ENCODE results near the gene CASP1. TPM values are rescaled to one million over a fixed set of nuclear protein-coding genes. Genes with fewer than 3 reads are reported as not detected.
"Not testable (repeated sequence)": the region's sequence is repeated elsewhere in the genome, so short reads cannot be mapped to it uniquely, and the experiment has no call there.

Gene CASP1
- polyA plus RNA-seq, 3 donors = 210 to 460 (median 433) TPM

- H4K20me1 ChIP-seq (ENCODE audit: insufficient read depth, low read length); H3K27me3 Mint-ChIP-seq (ENCODE audit: low read depth in 3 of 3); intact Hi-C loops (cut with micrococcal nuclease); H3K9me3 ChIP-seq (replicated peaks in 1 of 2; ENCODE audit: control insufficient read depth in 1 of 2, insufficient read depth in 1 of 2, low read length in 2 of 2); H3K4me3 ChIP-seq (replicated peaks in 1 of 3; ENCODE audit: low read depth in 2 of 3, low read length in 3 of 3); H3K4me1 ChIP-seq (ENCODE audit: control insufficient read depth in 1 of 2, insufficient read depth in 2 of 2, low read length in 2 of 2); H2AFZ ChIP-seq (ENCODE audit: insufficient read depth, low read depth, low read length, poor library complexity, severe bottlenecking); H3K4me3 Mint-ChIP-seq; H3K27ac Mint-ChIP-seq; H3K4me2 ChIP-seq (replicated peaks; ENCODE audit: extremely low read depth, low read length, poor library complexity, severe bottlenecking); H3K27ac ChIP-seq (ENCODE audit: low read depth in 1 of 2, low read length in 2 of 2); H3K79me2 ChIP-seq (ENCODE audit: insufficient read depth, low read length); H3K36me3 Mint-ChIP-seq; H3K4me1 Mint-ChIP-seq; DNase-seq; H3K9me3 Mint-ChIP-seq; H3K27me3 ChIP-seq (ENCODE audit: control insufficient read depth in 2 of 2, insufficient read depth in 2 of 2, low read length in 2 of 2); H3K9ac ChIP-seq (ENCODE audit: insufficient read depth, low read length, poor library complexity, severe bottlenecking); H3K36me3 ChIP-seq (replicated peaks in 1 of 2; ENCODE audit: control insufficient read depth in 1 of 2, insufficient read depth in 2 of 2, low read length in 2 of 2): not testable (repeated sequence)
- 50% methylated on average over 2 of the region's 9 CpGs for WGBS (ENCODE audit: insufficient coverage)
Measured at GRCh38 chr11:105063245-105063941, 28.4 kb upstream of the CASP1 start.

- Mint-ChIP-seq H3K27me3 (ENCODE audit: low read depth in 3 of 3) (no peaks in the 10 kb centered on the region), H3K4me1 (peaks cover 17% of the 10 kb centered on the region), H3K36me3 (no peaks in the 10 kb centered on the region), H3K4me3 (no peak overlapping the region), H3K27ac (no peak overlapping the region), H3K9me3 (peaks cover 0 to 2% (median 0%) of the 10 kb centered on the region in 7 donors)
- no CpG with 5 or more reads among the region's 4 CpGs for WGBS (ENCODE audit: insufficient coverage)
- TF ChIP-seq CTCF (IDR thresholded peaks at IDR 0.05) = no peak
- Histone ChIP-seq H3K9me3 (replicated peaks in 1 of 2; ENCODE audit: control insufficient read depth in 1 of 2, insufficient read depth in 1 of 2, low read length in 2 of 2) (no peaks in the 10 kb centered on the region), H3K9ac (ENCODE audit: insufficient read depth, low read length, poor library complexity, severe bottlenecking) (no peak overlapping the region), H3K27ac (ENCODE audit: low read depth in 1 of 2, low read length in 2 of 2) (no peak overlapping the region), H3K36me3 (replicated peaks in 1 of 2; ENCODE audit: control insufficient read depth in 1 of 2, insufficient read depth in 2 of 2, low read length in 2 of 2) (no peaks in the 10 kb centered on the region), H3K4me1 (ENCODE audit: control insufficient read depth in 1 of 2, insufficient read depth in 2 of 2, low read length in 2 of 2) (no peaks in the 10 kb centered on the region), H4K20me1 (ENCODE audit: insufficient read depth, low read length) (no peaks in the 10 kb centered on the region), H3K27me3 (ENCODE audit: control insufficient read depth in 2 of 2, insufficient read depth in 2 of 2, low read length in 2 of 2) (no peaks in the 10 kb centered on the region), H3K79me2 (ENCODE audit: insufficient read depth, low read length) (no peaks in the 10 kb centered on the region), H2AFZ (ENCODE audit: insufficient read depth, low read depth, low read length, poor library complexity, severe bottlenecking) (no peak overlapping the region), H3K4me3 (replicated peaks in 1 of 3; ENCODE audit: low read depth in 2 of 3, low read length in 3 of 3) (no peak overlapping the region), H3K4me2 (replicated peaks; ENCODE audit: extremely low read depth, low read length, poor library complexity, severe bottlenecking) (no peak overlapping the region)
- no peak for DNase-seq
- intact Hi-C loops (cut with micrococcal nuclease) = loop anchor here in 1 of 2 donors (5.0 kb wide), 1 partner anchor 40 kb away; no protein-coding TSS in a partner anchor
Measured at GRCh38 chr11:105057432-105057831, 22.5 kb upstream of the CASP1 start.
